GM18517 (cell line): Measurements from ENCODE around the gene FZD10.

Experiments
- ATAC-seq: cut with Tn5 transposase; IDR thresholded peaks from one replicate; pipeline ENCODE4 v1.9.1; 2021; ENCODE audit warnings: mild to moderate bottlenecking, moderate library complexity; ENCODE audit not compliant: unreplicated experiment

The FZD10 gene, protein sequence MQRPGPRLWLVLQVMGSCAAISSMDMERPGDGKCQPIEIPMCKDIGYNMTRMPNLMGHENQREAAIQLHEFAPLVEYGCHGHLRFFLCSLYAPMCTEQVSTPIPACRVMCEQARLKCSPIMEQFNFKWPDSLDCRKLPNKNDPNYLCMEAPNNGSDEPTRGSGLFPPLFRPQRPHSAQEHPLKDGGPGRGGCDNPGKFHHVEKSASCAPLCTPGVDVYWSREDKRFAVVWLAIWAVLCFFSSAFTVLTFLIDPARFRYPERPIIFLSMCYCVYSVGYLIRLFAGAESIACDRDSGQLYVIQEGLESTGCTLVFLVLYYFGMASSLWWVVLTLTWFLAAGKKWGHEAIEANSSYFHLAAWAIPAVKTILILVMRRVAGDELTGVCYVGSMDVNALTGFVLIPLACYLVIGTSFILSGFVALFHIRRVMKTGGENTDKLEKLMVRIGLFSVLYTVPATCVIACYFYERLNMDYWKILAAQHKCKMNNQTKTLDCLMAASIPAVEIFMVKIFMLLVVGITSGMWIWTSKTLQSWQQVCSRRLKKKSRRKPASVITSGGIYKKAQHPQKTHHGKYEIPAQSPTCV

DNA sequence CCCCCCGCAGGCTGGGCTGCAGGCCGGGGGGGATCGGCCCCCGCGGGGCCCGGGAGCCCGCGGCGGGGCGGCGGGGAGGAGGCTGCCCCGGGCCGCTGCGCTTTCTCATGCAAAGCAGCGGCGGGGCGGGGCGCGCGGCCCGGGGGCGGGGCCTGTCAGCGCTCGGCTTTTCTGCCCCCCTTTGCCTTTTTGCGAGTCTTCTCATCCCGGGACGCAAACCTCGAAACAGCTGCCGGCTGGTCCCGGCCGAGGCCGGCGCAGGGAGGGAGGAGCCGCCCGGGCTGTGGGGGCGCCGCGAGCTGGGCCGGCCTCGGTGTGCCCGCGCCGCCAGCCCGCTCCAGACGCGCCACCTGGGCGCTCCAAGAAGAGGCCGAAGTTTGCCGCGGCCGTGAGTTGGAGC lies at the start of gene FZD10:
FZD10 (plus strand) TSS at position 198 of the 400 bp plus-strand sequence. CDS start 479 bp downstream, outside the sequence.
- ATAC-seq = no peak

DNA sequence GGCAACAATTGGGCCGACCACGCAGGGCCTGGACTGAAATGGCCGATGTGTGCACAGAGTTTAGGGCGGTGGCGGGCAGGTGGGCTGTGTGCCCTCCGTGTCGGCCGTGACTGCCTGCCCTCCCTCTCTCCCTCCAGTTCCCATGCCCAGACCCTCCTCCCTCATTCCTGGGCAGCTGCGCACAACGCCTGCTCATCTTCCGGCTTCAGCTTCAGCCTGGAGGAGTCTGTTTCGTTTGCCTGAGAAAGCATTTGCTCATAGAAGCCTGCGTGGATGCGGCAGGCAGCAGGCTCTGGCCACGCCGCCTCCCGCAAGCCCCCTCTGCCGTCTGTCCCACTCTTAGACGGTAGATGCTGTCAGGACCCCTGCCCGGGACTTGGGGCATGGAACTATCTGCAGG lies 47.3 kb upstream of the FZD10 start:
- ATAC-seq = no peak

DNA sequence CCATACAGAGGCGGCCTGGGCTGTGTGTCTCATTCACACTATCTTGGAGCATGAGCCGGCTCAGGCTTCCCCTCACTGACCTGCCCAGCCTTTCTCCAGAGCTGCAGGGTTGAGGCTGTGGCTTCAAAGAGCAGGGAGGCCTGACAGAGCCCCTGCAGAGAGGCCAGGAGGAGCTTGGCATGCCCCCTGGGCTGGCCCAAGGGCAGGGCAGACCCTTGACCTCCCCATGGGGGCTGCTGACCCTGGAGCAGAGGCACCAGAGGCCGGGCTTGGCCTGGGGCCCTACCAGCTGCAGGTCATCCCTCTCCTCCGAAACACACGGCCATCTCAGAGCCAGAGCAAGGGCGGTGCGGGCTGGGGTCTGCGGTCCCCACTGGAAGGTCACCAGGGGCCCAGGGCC lies 46.6 kb upstream of the FZD10 start:
- no peak for ATAC-seq

DNA sequence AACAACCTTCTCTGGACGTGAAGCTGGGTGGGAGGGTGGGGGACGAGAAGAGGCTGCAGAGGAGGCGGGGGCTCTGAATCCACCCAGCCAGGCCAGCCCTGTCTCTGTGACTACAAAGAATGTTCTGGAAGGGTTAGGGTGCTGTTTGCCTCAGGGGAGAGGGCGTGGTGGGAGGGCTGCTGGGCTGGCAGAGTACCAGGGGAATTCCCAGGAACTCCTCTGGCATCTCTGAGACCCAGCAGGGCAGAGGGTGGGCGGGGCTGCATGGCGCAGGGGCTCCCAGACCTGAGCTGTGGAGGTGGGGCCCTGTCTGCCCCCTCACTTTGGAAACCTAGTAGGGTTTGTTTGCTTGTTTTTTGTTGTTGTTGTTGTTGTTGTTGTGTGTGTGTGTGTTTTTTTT lies 45.5 kb upstream of the FZD10 start:
- no peak for ATAC-seq

DNA sequence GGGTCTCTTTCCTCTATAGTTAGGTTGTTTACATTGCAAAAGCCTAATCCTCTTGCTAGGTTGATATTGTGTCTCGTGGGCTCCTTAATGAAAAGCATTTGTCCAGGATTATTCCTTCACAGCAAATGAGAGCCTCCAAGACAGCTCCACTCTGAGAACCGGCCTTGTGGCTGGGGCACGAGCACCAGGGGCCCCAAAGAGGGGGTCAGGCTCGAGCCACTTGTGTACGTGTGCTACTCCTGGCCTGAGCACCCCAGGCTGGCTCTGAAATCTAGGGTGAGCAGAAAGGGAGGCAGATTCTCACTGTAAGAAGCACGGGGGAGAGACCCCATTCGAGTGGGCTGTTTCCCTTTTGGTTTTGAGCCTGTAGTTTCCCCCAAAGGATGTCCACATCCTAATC lies 45.0 kb upstream of the FZD10 start:
- no peak for ATAC-seq

DNA sequence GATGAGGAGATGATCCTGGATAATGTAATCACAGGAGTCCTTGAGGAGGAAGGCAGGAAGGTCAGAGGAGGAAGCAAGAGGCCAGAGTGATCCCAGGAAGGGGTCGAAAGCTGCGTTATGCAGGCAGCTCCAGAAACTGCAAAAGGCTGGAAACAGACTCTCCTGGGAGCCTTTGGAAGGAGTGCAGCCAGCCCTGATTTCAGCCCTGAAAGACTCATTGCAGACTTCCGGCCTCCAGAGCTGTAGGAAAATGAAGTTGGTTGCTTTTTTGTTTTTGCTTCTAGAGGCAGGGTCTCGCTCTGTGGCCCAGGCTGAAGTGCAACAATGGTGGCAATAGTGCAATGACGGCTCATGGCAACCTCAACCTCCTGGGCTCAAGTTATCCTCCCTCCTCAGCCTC lies 44.6 kb upstream of the FZD10 start:
- ATAC-seq = no peak

DNA sequence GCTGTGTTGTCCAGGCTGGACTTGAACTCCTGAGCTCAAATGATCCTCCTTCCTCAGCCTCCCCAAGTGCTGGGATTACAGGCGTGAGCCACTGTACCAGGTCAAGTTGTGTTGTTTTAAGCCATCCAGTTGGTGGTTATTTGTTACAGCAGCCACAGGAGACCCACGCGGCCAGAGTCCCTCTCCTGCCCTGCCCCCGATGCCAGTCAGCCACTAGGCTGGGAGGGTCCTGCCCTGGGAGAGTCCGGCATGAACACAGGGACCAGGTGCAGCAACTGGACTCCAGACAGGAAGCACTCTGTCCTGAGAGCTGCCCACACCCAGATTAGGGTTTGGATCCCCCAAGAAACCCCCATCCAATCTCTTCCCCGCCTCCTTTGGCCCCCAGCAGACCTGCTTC lies 44.1 kb upstream of the FZD10 start:
- no peak for ATAC-seq

DNA sequence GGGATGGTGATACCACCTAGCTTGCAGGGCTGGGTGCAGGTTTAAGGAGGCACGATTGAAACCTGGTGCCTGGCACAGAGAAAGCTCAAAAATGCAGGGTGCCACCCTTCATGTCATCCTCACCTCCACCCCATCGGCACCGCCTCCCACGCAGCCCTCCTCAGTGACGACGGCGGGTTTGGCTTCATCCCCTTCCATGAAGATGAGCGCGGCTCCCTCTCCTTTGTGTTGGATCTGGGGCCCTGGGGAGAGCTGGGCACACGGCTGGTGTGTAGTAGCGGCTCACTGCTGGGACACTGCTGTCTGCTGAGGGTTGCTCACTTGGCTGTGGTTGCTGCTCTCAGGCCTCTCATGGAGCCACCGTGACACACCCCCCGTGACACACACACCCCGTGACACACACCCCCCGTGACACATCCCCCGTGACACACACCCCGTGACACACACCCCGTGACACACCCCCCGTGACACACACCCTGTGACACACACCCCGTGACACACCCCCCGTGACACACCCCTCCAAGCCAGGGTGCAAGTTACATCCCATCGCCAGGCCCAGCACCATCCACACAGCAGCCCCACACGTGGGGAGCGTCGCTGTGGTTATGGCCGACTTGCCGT lies 42.9 kb upstream of the FZD10 start:
- no peak for ATAC-seq

DNA sequence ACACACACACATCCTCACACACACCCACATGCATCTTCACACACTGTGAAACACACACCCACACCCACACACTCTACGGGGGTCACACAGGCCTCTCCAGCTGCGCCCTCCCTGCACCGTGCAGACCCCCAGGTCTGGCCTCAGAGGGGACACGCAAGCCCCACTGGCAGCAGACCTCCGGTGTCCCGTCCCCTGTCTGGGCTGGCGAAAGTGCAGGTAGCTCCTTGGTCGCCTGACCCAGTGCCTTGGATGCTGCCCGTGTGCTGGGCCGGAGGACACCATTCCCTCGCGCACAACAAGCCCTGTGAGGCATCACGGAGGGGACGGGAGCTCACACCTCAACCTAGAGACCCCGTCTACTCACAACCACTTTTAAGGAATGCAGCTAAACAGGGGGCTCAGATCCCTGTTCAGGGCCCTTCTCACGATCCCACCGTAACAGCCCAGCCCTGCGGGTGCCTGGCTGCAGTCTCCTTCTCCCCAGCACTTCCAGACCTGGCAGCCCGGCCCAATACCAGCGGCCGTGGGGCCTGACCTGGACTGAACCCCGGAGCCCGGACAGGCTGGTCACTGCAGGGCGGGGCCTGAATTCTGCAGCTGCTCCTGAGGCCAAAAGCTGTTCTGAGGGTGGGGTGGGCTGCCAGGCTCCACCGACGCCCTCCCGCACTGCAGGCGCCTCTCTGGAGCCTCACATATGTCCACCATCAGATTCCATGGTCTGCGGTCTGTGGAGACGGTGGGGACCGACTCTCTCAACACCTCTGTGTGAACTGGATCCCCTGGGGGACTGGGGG lies 42.1 kb upstream of the FZD10 start:
- no peak for ATAC-seq

DNA sequence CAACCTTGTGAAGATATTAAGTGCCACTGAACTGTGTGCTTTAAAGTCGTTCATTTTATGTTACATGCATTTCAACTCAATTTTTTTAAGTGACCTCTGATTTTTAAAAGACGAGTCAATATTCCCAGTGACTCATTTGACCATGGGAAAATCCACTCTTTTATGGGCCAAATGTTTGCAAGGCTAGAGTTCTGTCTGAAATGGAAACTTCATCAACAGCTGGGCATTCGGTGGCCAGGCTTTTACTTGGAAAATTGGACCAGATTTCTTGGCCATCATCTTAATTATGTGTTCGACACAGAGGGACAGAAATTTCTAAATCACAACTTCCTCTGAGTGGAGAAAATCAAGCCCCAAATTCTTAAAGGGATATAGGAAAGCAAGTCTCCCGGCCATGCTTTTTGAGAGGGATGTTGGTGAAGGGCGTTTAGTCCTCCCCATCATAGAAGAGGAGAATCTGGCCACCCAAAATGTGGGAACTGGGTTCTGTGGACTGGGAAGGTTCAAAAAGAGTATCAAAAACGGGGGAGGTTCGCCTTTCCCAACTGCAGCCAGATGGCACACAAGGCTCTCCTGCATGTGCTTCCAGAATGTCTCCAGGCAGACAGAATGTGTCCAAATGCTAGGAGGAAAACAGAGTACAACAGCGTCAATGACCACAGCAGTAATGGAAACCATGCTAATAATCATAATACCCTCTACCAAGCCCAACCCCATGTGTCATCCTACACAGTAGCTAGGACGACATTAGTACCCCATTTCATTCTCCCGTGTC lies 40.9 kb upstream of the FZD10 start:
- ATAC-seq = no peak

DNA sequence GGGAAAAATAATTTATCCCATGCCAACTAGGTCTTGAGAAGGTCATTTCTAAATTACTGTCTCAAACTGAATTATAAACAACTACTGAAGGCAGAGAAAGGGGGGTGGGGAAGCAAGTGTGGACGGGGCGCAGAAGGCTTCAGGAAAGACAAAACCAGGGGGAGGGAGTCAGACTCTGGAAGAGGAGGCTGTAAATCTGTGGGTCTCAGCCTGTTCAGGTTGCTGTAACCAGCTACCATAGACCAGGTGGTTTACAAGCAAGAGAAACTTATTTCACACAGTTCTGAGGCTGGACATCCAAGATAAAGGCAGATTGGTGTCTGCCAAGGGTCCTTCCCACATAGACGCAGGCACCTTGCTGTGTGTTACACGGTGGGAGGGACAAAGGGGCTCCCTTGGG lies 39.9 kb upstream of the FZD10 start:
- ATAC-seq = no peak

DNA sequence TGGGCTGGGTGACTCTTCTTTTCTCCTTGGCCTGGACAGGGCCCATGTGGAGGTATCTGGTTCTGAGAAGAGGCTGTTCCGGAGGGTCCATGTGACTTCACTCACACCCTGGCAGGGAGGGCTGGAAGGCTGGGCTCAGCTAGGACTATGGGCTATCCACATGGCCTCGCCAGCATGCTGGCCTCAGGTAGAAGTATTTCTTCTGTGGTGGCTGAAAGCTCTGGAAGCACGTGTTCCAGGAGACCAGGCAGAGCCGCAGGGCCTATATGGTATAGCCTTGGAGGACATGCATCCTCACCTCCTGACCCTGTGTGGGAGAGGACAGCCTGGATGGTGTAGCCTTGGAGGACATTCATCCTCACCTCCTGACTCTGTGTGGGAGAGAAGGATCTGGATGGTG lies 38.2 kb upstream of the FZD10 start:
- no peak for ATAC-seq

DNA sequence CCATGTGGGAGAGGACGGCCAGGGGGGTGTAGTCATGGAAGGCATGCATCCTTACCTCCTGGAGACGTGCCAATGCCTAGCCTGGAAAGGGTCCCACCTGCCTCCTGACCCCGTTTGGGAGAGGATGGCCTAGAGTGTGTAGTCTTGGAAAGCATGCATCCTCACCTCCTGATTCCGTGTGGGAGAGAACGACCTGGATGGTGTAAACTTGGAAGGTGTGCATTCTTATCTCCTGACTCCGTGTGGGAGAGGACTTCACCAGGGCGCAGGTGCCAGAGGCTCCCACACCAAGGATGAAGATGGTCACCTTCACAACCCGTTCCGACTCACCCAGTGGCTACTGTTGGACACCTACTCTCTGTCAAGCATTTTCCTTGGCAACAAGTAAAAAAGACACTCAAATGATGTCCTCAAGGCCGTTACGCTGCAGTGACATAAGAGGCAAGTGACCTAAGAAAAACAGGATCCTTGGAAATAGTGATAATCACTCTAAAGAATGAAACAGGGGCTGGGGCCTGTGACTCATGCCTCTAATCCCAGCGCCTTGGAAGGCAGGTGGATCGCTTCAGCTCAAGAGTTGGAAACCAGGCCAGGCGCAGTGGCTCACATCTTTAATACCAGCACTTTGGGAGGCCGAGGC lies 37.5 kb upstream of the FZD10 start:
- no peak for ATAC-seq

DNA sequence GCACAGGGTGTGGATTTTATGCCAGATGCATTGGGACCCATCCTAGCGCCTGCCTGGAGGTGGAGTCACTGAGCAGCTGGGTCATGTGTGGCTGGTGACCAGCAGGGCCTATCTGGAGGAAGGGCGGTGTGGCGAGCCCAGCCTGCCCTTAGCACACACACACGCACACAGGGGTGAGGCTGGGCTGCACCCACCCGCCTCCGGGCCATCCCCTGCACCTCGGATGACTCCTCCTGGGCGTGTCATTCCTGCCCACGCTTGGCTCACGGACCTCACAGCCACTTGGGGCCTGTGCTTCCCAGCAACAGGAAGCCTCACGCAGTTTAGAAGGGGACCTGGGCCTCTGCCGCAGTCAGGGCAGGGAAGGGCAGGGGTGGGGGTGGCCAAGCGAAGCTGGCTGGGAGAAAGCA lies 36.2 kb upstream of the FZD10 start:
- ATAC-seq = no peak

DNA sequence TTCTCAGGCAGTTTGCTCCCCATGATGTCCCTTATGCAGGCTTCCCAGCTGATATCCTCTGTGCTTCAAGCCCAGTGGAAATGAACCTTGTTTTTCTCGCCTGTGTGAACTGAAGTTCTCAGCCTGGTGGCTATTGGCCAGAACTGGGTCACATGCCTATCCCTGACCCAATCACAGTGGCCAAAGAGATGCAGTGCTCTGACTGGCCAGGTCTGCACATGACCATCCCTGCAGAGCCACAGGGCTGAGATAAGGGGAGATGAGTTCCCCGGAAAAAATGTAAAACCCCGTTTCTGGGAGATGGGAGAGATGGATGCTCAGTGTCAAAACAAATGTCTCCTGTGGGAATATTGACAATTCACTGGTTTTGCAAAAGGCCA lies 34.7 kb upstream of the FZD10 start:
- ATAC-seq = no peak

DNA sequence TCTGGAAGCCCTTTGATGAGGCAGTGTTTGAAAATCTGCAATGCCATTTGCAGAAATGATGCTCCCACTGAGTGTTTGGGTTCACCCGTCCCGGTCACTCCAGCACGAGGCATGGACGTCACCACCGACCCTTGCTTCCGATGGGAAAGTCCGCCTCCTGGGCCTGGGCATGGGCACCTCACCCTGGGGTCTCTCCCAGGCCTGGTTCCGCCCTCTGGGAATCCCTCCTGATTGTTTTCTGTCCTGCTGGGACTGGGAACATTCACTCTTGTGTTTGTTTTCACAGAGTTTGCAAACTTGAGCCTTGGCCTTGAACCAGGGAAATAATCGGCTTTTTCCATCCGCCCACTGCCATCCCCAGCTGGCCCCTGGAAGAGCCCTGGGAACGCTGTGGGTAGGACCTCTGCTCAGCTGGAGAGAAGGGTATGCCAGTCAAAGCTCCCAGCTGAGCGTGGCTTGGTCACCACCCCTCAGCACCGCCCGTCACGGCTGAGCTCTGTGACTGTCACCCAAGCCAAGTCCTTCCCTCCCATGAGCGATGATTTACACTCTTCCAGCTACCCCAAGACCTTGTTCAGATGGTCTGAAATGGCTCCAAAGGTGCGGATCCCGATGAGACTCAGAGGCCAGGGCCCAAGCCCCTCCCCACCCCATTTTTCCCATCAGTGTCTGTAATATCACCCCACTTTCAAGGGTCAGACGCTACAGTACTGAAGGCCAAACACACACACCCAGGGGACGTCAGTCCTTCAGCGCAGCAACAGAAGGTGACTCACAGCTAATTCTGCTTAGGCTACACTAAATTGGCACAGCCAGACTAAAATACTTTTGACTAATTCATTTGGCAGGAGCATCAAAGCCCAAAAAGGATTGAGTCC lies 34.1 kb upstream of the FZD10 start:
- no peak for ATAC-seq

DNA sequence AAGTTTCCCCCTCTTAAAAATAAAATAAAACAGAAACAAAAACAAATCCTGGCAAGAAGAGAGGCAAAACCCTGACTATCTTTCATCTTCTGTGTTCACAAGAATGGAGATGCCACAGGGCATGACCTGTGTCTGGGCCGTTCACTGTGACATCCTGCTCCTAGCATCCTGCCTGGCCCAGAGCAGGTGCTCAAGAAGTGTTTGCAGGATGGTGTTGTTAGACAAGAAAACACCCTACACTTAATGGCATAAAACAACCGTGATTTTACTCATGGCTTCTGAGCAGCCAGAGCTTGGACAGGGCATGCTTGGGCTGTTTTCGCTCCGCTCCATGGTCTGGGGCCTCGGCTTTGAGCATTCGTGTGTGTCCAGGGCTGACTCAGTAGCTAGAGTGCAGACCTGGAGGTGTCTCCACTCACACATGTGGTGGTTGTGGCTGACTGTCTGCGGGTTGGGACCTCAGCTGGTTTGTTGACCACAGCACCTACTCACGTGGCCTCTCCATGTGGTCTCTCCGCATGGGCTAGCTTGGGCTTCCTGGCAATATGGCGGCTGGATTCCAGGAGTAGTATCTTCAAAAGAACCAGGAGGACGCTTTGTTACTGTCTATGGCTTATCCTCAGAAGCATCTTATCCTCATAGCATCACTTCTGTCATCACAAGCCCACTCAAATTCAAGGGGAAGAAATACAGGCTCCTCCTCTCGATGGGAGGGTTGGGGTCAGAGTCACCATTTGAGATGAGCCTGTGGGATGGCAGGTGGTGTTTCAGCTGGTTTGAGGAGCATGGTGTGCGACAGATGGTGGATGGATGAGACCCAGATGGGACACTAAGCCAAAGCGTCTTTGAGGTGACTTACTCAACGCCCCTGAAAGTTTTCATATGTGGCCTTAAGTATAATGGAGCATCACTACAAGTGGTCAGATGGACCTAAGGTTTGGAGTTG lies 33.2 kb upstream of the FZD10 start:
- no peak for ATAC-seq

DNA sequence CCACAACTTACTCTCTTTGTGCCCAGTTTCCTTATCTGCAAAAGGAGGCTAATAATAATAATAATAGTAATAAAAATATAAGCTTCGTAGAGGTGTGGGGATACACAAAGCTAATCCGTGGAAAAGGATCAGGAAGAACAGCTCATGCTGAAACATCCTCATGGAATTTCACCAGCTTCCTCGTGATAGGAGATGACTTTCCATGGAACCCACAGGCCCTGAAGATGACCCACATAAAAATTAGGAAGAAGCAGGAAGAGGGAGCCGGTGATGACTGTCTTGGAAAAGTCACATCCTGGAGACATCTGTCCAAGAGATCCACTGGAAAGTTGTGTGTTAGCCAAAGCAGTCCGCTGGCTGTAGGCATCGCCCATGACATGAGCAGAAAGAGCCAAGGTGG lies 31.9 kb upstream of the FZD10 start:
- no peak for ATAC-seq
